Pancreas (tissue), 10 donors: ENCODE results near the gene GCLC. TPM values are rescaled to one million over a fixed set of nuclear protein-coding genes. Genes with fewer than 3 reads are reported as not detected.
A peak's percentile ranks its signal among the peaks of the same experiment; 100 is the strongest.

ENCODE experiments used
- ATAC-seq, 4 donors: fragments of 200-7000 bp; cut with Tn5 transposase; one replicate each; pipeline versions ENCODE4 v1.8.0 to v1.9.1; 2020; ENCODE audit warnings: mild to moderate bottlenecking in 4 of 4, moderate library complexity in 4 of 4
- DNase-seq, 6 donors: peaks; one replicate each; pipeline ENCODE4 v3.0.0-alpha.2; 2020
- FAIRE-seq: peaks from 2 replicates; lab custom pipeline; 2012; peaks lifted over from hg19 to GRCh38; lab: Jason Lieb, UNC
- H3K27ac ChIP-seq, 4 donors: fragments of 200-600 bp; sonication (generic); 1 replicate in 3 of 4; 2 replicates in 1 of 4; pipeline versions ENCODE4 v1.5.0 to v1.8.0; 2020
- H3K27me3 ChIP-seq, 4 donors: fragments of 200-600 bp; one replicate each; pipeline ENCODE4 v1.8.0; 2021
- H3K36me3 ChIP-seq, 3 donors: fragments of 200-600 bp; sonication (generic) in 1 of 3; one replicate each; pipeline versions ENCODE4 v1.5.0 to v1.8.0; 2020 to 2021
- H3K4me1 ChIP-seq, 3 donors: fragments of 200-600 bp; one replicate each; pipeline ENCODE4 v1.8.0; 2021
- H3K4me3 ChIP-seq, 4 donors: fragments of 200-600 bp; sonication (generic) in 2 of 4; one replicate each; pipeline versions ENCODE4 v1.5.0 to v1.8.0; 2020 to 2021
- H3K9me3 ChIP-seq, 4 donors: fragments of 200-600 bp; one replicate each; pipeline ENCODE4 v1.8.0; 2021
- WGBS, 2 donors: extraction: QIAGEN DNeasy Blood & Tissue Kit; methylation state at CpG; one replicate each; pipeline ENCODE4 v1.1.7; 2013; 5-methylcytosine and 5-hydroxymethylcytosine counted together
- intact Hi-C, 3 donors: fragments of 100-400 bp; cut with DNase I; formaldehyde crosslinking; loops; one replicate each; pipeline versions ENCODE4 v1.11.1 to v1.14.2; 2022
- polyA plus RNA-seq, 2 donors: library from polyadenylated mRNA; stranded (reverse); fragments of 200-250 nt; gene quantifications; one replicate each; pipeline ENCODE4 v1.2.3, GENCODE V29; 2013
- total RNA-seq, 6 donors: library from RNA; stranded (reverse); fragmentation: NEBNext Ultra II Directional in 4 of 6; extraction: Animal tissue kit (Norgen Biotek cat#: 25700) in 4 of 6; gene quantifications; one replicate each; pipeline versions ENCODE4 v1.2.1 to v1.2.4, GENCODE V29; 2021 to 2023
- TF ChIP-seq, protein P1 (sequence below), 4 donors: fragments of 200-600 bp; sonication (generic) in 3 of 4; IDR thresholded peaks; one replicate each; pipeline versions ENCODE4 v1.5.0 to v1.8.0; 2021; ENCODE audit warnings: antibody characterized with exemption in 4 of 4
- donor health status: healthy with polysubstance abuse.
- donor health status: DM: no; HTN: no; CAD: no; lungs with moderate emphysema.
- donor health status: DM: no; HTN: no; CAD: no.
- donor health status: control.
- donor health status: control.
- donor health status: Bipolar disorder and iron deficiency.
- donor health status: DM: yes; HTN: yes; CAD: no.
- donor health status: DM: no; HTN: no; CAD: no.
- donor health status: DM: no; HTN: no; CAD: no.
- donor health status: DM: yes; HTN: yes; CAD: no.

The GCLC gene
- total and polyA plus RNA-seq, 8 donors, result 5.9 to 29.5 (median 16.8) TPM

DNA sequence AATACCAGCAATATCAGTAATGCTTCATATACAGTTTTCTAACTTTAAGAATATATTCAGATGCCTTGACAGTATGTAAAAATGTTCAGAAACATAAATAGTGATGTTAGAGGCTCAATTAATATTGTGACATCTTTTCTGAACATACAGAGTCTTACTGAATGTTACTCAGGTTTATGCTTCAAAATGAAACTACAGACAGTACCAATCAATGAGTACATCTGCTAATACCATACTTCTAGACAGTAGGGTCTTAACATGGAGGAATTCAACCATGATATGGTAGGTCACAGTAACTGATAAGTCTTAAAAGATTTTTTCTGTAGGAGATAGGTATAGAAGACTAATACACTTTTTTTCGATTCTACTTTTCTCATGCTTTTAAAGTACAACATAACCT is 8.3 kb downstream of the GCLC start:
- Histone ChIP-seq H3K4me3 (no peak overlapping the region), H3K27me3 (no peaks in the 10 kb centered on the region), H3K4me1 (peaks cover 5 to 18% (median 8%) of the 10 kb centered on the region in 3 donors), H3K9me3 (no peaks in the 10 kb centered on the region), H3K27ac (no peak overlapping the region), H3K36me3 (no peaks in the 10 kb centered on the region)
- no peak for FAIRE-seq
- no peak for ATAC-seq
- TF ChIP-seq, protein P1, sequence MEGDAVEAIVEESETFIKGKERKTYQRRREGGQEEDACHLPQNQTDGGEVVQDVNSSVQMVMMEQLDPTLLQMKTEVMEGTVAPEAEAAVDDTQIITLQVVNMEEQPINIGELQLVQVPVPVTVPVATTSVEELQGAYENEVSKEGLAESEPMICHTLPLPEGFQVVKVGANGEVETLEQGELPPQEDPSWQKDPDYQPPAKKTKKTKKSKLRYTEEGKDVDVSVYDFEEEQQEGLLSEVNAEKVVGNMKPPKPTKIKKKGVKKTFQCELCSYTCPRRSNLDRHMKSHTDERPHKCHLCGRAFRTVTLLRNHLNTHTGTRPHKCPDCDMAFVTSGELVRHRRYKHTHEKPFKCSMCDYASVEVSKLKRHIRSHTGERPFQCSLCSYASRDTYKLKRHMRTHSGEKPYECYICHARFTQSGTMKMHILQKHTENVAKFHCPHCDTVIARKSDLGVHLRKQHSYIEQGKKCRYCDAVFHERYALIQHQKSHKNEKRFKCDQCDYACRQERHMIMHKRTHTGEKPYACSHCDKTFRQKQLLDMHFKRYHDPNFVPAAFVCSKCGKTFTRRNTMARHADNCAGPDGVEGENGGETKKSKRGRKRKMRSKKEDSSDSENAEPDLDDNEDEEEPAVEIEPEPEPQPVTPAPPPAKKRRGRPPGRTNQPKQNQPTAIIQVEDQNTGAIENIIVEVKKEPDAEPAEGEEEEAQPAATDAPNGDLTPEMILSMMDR (IDR thresholded peaks at IDR 0.05), result no peak
- no peak for DNase-seq
- intact Hi-C loops, result no loop called here
- 74 to 87% methylated on average over 1 of the region's 1 CpG for WGBS, 2 donors

DNA sequence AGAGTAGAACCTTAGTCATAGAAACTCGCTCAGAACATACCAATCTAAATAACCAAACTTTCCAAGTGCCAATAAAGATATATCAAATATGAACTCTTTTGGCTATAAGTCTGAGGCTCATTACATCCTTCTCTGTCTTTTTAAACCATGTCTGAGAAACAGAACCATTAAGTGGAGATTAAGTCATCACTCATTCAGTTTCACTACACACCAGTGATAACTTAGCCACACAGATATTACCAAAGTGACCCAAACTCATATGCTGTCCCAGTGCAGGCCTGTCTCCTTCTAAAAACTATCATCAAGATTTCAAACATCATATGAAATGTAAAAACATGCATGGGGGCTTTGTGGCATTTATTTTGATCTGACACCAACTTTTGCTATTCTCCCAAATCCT is 12.0 kb downstream of the GCLC start:
- H3K4me1 ChIP-seq, result peaks cover 10 to 28% (median 15%) of the 10 kb centered on the region in 3 donors
- 68 to 86% methylated on average over 1 of the region's 1 CpG for WGBS, 2 donors
- peak overlapping the region in 1 of 4 donors; percentile 3 for H3K27ac ChIP-seq
- TF ChIP-seq, protein P1 (IDR thresholded peaks at IDR 0.05), result no peak
- no peaks in the 10 kb centered on the region for H3K36me3 ChIP-seq
- H3K27me3 ChIP-seq, result no peaks in the 10 kb centered on the region
- DNase-seq, result no peak
- FAIRE-seq, result no peak
- no peak for ATAC-seq
- intact Hi-C loops, result no loop called here
- H3K4me3 ChIP-seq, result no peak overlapping the region
- H3K9me3 ChIP-seq, result no peaks in the 10 kb centered on the region

DNA sequence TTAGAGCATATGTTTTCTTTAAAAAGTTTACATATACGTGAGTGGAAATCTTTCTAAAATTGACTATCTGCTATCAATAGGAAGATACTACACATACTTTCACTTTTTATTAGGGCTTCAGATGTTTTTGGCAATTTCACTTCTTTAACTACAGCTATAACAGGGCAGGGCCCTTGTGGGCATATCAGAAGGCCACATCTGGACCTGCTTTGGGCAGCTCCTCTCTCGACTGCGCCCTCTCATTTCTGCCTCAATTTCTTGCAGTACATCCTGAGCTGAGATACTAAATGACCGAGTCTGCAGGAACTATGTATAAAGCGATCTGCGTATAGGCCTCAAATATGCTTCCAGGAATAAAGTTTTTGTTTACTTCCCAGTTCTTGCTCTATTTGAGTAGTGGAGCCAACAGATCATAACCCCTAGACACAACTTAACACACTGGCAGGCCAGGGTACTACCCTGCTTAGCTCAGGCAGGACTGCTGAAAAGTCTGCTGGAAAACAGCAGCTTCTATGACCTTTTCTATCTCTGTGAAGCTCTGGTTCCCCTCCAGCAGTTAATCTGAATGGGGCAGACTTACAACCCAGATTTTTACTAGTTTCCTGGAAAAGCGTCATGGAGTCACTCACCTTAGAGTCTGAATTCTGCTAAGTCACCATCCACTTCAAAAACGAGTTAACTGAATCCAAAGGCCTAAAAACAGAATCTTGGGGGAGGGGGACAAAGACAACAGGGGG is 12.7 kb downstream of the GCLC start:
- H3K4me1 ChIP-seq, result peaks cover 10 to 28% (median 15%) of the 10 kb centered on the region in 3 donors
- no peak for DNase-seq
- 73 to 77% methylated on average over 8 of the region's 8 CpGs for WGBS, 2 donors
- no peaks in the 10 kb centered on the region for H3K36me3 ChIP-seq
- no peaks in the 10 kb centered on the region for H3K27me3 ChIP-seq
- FAIRE-seq, result no peak
- peak in 2 of 4 donors; percentile 7 to 15 for ATAC-seq
- intact Hi-C loops, result no loop called here
- TF ChIP-seq, protein P1 (IDR thresholded peaks at IDR 0.05), result no peak
- no peak overlapping the region for H3K4me3 ChIP-seq
- H3K27ac ChIP-seq, result peak overlapping the region in 2 of 4 donors; percentile 3 to 6
- H3K9me3 ChIP-seq, result no peaks in the 10 kb centered on the region

DNA sequence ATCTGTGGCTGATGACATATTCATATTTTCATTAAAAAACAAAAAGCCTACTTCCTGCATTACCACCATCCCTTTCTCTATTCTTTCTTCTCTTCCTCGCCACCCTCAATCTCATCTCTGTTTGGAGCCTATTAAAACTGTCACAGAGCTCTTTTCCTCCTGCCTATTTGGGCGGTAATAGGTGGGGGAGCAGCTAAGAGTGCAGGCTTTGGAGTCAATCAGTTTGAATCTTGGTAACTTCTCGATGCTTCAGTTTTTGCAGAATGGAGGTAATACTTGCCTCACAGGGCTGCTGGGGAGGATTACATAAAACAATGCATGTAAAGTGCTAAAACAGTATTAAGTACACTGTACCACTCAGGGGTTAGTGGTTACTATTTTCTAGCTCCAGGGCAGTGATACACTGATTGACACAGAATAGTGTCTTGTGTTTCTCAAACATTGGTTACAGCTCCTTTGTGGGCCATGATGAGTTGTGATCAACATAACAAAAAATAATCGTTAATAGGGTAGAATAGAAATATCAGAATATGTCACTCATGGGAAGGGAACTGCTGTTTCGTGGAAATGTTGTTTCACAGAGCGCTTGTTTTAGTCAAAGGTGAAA is 14.0 kb downstream of the GCLC start:
- WGBS, 2 donors, result 54 to 72% methylated on average over 6 of the region's 6 CpGs
- intact Hi-C loops, result no loop called here
- FAIRE-seq (no peak), ATAC-seq (no peak), DNase-seq (no peak)
- peak overlapping the region in 3 of 4 donors; percentile 10 to 64 (median 42) for H3K27ac ChIP-seq
- H3K9me3 ChIP-seq, result no peaks in the 10 kb centered on the region
- H3K27me3 ChIP-seq, result no peaks in the 10 kb centered on the region
- peaks cover 10 to 38% (median 21%) of the 10 kb centered on the region in 3 donors for H3K4me1 ChIP-seq
- no peak overlapping the region for H3K4me3 ChIP-seq
- TF ChIP-seq, protein P1 (IDR thresholded peaks at IDR 0.05), result no peak
- no peaks in the 10 kb centered on the region for H3K36me3 ChIP-seq
